GM18868 (cell line): ENCODE measurements around the gene WEE2.
A peak's percentile ranks its signal among the peaks of the same experiment; 100 is the strongest.
"Not testable (repeated sequence)": the region's sequence is repeated elsewhere in the genome, so short reads cannot be mapped to it uniquely, and the experiment has no call there.

Experiments used
- ATAC-seq: cut with Tn5 transposase; IDR thresholded peaks from one replicate; pipeline ENCODE4 v1.9.1; 2021; ENCODE audit warnings: mild to moderate bottlenecking, moderate library complexity; ENCODE audit not compliant: unreplicated experiment

The WEE2 gene

GRCh38 chr7:141689072-141689825 lies 18.9 kb upstream of the WEE2 start:
- not testable (repeated sequence) for ATAC-seq

- no peak for ATAC-seq
These were observed 16.6 kb upstream of the WEE2 start for GRCh38 chr7:141691540-141691939.

- ATAC-seq, result no peak
These were observed 16.2 kb upstream of the WEE2 start for GRCh38 chr7:141691961-141692360.

GRCh38 chr7:141693082-141693481 lies 15.1 kb upstream of the WEE2 start:
- ATAC-seq, result no peak

- no peak for ATAC-seq
These were observed 12.3 kb upstream of the WEE2 start for GRCh38 chr7:141695803-141696289.

- no peak for ATAC-seq
These were observed 11.8 kb upstream of the WEE2 start for GRCh38 chr7:141696348-141696747.

GRCh38 chr7:141697211-141697871 lies 10.8 kb upstream of the WEE2 start:
- no peak for ATAC-seq

GRCh38 chr7:141698247-141699015 lies 9.7 kb upstream of the WEE2 start:
- peak; percentile 17 for ATAC-seq

GRCh38 chr7:141699860-141700259 lies 8.3 kb upstream of the WEE2 start:
- ATAC-seq, result no peak

GRCh38 chr7:141700296-141700847 lies 7.8 kb upstream of the WEE2 start:
- ATAC-seq, result no peak

- no peak for ATAC-seq
These were observed 7.2 kb upstream of the WEE2 start for GRCh38 chr7:141700848-141701371.

GRCh38 chr7:141701489-141702046 lies 6.6 kb upstream of the WEE2 start:
- peak; percentile 67 for ATAC-seq

- peak; percentile 77 for ATAC-seq
These were observed 6.0 kb upstream of the WEE2 start, which contains the start of gene DENND11 for GRCh38 chr7:141702047-141702567. DENND11 (minus strand) TSS chr7:141702166; CDS start chr7:141702153, 13 bp downstream.

GRCh38 chr7:141702892-141703291 lies 5.3 kb upstream of the WEE2 start:
- ATAC-seq, result no peak

- ATAC-seq, result no peak
These were observed 4.0 kb upstream of the WEE2 start for GRCh38 chr7:141704112-141704511.

- ATAC-seq, result no peak
These were observed 3.4 kb upstream of the WEE2 start for GRCh38 chr7:141704741-141705140.

GRCh38 chr7:141706239-141707064 lies 1.7 kb upstream of the WEE2 start:
- no peak for ATAC-seq

GRCh38 chr7:141709318-141709717 lies 1.2 kb downstream of the WEE2 start:
- no peak for ATAC-seq

GRCh38 chr7:141709749-141710148 lies 1.6 kb downstream of the WEE2 start:
- no peak for ATAC-seq
